ENCODE data around the gene FOLR1. TPM values are rescaled to one million over a fixed set of nuclear protein-coding genes. Genes with fewer than 3 reads are reported as not detected.
A peak's percentile ranks its signal among the peaks of the same experiment; 100 is the strongest.

Gene FOLR1
- total RNA-seq, 1 donor from 2014 or later = 0.32 TPM

- DNase-seq (ENCODE audit: low spot score) = peak; percentile 55
These were observed 42.0 kb downstream of the FOLR1 start for GRCh38 chr11:72233773-72234513.

GRCh38 chr11:72234514-72234830 lies 42.5 kb downstream of the FOLR1 start:
- DNase-seq (ENCODE audit: low spot score) = peak; percentile 53

GRCh38 chr11:72234920-72235319 lies 43.0 kb downstream of the FOLR1 start:
- DNase-seq (ENCODE audit: low spot score) = peak; percentile 49

GRCh38 chr11:72235351-72236057 lies 43.6 kb downstream of the FOLR1 start:
- peak; percentile 69 for DNase-seq (ENCODE audit: low spot score)

- peak; percentile 37 for DNase-seq (ENCODE audit: low spot score)
These were observed 44.2 kb downstream of the FOLR1 start for GRCh38 chr11:72236083-72236697.

- DNase-seq (ENCODE audit: low spot score) = no peak
These were observed 44.8 kb downstream of the FOLR1 start for GRCh38 chr11:72236774-72237111.

- DNase-seq (ENCODE audit: low spot score) = peak; percentile 82
These were observed 45.4 kb downstream of the FOLR1 start for GRCh38 chr11:72237112-72237931.

GRCh38 chr11:72238040-72238450 lies 46.1 kb downstream of the FOLR1 start:
- peak; percentile 86 for DNase-seq (ENCODE audit: low spot score)

GRCh38 chr11:72238492-72239312 lies 46.8 kb downstream of the FOLR1 start:
- DNase-seq (ENCODE audit: low spot score) = peak; percentile 79

GRCh38 chr11:72239313-72239848 lies 47.4 kb downstream of the FOLR1 start:
- DNase-seq (ENCODE audit: low spot score) = no peak

GRCh38 chr11:72239849-72240460 lies 48.0 kb downstream of the FOLR1 start:
- DNase-seq (ENCODE audit: low spot score) = peak; percentile 91

GRCh38 chr11:72240461-72241290 lies 48.7 kb downstream of the FOLR1 start:
- DNase-seq (ENCODE audit: low spot score) = peak; percentile 78

GRCh38 chr11:72241291-72241781 lies 49.4 kb downstream of the FOLR1 start:
- peak; percentile 68 for DNase-seq (ENCODE audit: low spot score)

- DNase-seq (ENCODE audit: low spot score) = no peak
These were observed 50.2 kb downstream of the FOLR1 start for GRCh38 chr11:72242141-72242540.

- DNase-seq (ENCODE audit: low spot score) = peak; percentile 57
These were observed 51.5 kb downstream of the FOLR1 start for GRCh38 chr11:72243173-72244059.

- DNase-seq (ENCODE audit: low spot score) = no peak
These were observed 52.1 kb downstream of the FOLR1 start, which contains the start of gene PHOX2A for GRCh38 chr11:72244060-72244360. Gene PHOX2A, minus strand, starts transcription at chr11:72244176. Its CDS starts 172 bp downstream, at chr11:72244004.

GRCh38 chr11:72244361-72245262 lies 52.7 kb downstream of the FOLR1 start:
- DNase-seq (ENCODE audit: low spot score) = no peak
